IPS-15b (cell line): ENCODE results near the gene PID1.

Experiments
- H3K27me3 ChIP-seq: one replicate; pipeline ENCODE4 v1.6.1; 2013; ENCODE audit warnings: low read length; ENCODE audit not compliant: control insufficient read depth, insufficient read depth
- H3K36me3 ChIP-seq: one replicate; pipeline ENCODE4 v1.6.1; 2013; ENCODE audit warnings: low read length; ENCODE audit not compliant: control insufficient read depth, insufficient read depth
- H3K4me1 ChIP-seq: one replicate; pipeline ENCODE4 v1.6.1; 2013; ENCODE audit warnings: mild to moderate bottlenecking, low read length; ENCODE audit not compliant: control insufficient read depth, insufficient read depth
- H3K4me3 ChIP-seq: one replicate; pipeline ENCODE4 v1.5.1; 2013; ENCODE audit warnings: low read depth, low read length
- H3K9ac ChIP-seq: one replicate; pipeline ENCODE4 v1.6.1; 2013; ENCODE audit warnings: low read depth, mild to moderate bottlenecking, low read length
- H3K9me3 ChIP-seq: one replicate; pipeline ENCODE4 v1.6.1; 2013; ENCODE audit warnings: mild to moderate bottlenecking, low read length; ENCODE audit not compliant: control insufficient read depth, insufficient read depth

PID1 gene

DNA sequence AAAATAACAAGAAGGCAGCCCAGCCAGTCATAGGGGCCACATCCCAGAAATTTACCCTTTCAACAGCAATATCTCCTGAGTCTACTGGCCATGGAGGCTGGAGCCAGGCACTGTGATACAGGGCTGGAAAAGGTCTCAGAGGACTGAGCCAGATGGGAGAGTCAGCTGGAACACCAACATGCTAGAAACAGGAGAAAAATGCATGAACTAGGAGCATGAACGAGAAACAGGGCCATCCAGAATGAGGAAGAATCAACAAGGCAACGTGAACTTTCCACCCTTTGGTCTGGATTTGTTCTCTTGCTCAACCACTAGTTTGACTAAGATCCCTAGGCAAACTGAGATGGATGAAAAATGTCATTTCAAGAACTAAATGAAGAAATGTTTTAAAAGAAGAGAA lies 13.1 kb downstream of the PID1 start:
- no peaks in the 10 kb centered on the region for H3K9me3 ChIP-seq
- H3K27me3 ChIP-seq: no peaks in the 10 kb centered on the region
- H3K9ac ChIP-seq: no peak overlapping the region
- no peaks in the 10 kb centered on the region for H3K36me3 ChIP-seq
- H3K4me3 ChIP-seq: no peak overlapping the region
- H3K4me1 ChIP-seq: no peaks in the 10 kb centered on the region

DNA sequence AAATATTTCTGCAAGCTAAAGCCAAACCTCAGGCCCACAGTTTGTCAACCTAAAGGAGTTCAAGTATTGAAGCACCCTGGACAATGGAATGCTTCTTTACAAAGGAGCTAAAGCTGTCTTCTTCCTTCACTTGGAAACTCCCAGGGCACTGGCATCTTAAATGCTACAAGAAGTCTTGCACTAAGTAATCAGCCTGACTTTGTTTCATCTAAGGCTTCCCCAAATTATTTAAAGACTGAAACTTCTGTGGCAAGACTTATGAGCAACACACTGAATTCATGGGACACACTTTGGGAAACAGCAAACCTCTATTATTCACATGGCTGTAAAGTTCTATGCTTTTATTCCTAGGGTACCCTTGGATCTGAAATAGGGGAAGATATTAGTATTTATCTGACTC lies 14.7 kb downstream of the PID1 start:
- H3K9me3 ChIP-seq: no peaks in the 10 kb centered on the region
- H3K9ac ChIP-seq: no peak overlapping the region
- no peaks in the 10 kb centered on the region for H3K27me3 ChIP-seq
- H3K4me1 ChIP-seq: peaks cover 4% of the 10 kb centered on the region
- H3K4me3 ChIP-seq: no peak overlapping the region
- no peaks in the 10 kb centered on the region for H3K36me3 ChIP-seq

DNA sequence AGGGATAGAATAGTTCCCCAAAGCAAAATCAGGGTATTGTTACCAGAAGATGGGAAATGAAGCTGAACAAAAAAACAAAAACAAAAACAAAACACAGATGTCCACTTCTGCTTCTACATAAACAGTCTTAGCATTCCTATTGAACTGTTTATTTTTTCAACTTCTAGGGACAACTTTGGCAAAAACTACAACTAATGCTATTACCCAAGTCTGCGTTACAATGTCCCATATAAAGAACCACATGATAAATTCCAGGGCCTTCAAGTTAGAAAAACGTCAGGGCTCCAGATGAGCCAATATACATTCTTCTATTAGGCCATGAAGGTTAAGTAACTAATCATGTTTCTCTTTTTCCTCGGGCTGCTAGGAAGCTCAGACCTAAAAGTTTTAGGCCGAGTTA lies 16.9 kb downstream of the PID1 start:
- Histone ChIP-seq H3K4me3 (no peak overlapping the region), H3K9ac (no peak overlapping the region), H3K4me1 (peaks cover 4% of the 10 kb centered on the region), H3K36me3 (no peaks in the 10 kb centered on the region), H3K9me3 (no peaks in the 10 kb centered on the region), H3K27me3 (no peaks in the 10 kb centered on the region)

DNA sequence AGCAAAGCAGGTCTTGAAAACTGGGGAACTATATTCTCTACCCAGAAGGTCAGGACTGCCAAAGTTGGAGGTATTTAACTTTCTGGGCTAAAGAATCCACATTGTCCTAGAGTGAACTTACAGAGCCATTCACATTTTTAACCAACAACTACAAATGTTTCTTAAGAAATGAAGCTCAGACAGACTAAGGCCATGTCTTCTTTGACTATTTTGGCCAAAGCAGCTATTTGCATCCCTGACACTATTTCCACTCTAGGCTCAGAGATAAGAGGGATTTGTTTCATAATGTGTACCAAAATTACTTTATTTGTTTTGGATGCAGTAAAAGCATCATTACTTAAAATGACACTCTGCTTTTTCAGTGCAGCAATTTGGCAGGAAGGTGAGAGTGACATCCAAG lies 18.1 kb downstream of the PID1 start:
- H3K4me3 ChIP-seq: no peak overlapping the region
- H3K36me3 ChIP-seq: no peaks in the 10 kb centered on the region
- no peak overlapping the region for H3K9ac ChIP-seq
- peaks cover 4% of the 10 kb centered on the region for H3K4me1 ChIP-seq
- no peaks in the 10 kb centered on the region for H3K27me3 ChIP-seq
- H3K9me3 ChIP-seq: no peaks in the 10 kb centered on the region

- H3K36me3 ChIP-seq: no peaks in the 10 kb centered on the region
- H3K27me3 ChIP-seq: no peaks in the 10 kb centered on the region
- no peak overlapping the region for H3K9ac ChIP-seq
- H3K9me3 ChIP-seq: no peaks in the 10 kb centered on the region
- H3K4me3 ChIP-seq: no peak overlapping the region
- peaks cover 4% of the 10 kb centered on the region for H3K4me1 ChIP-seq
Observed at GRCh38 chr2:229252280-229252679, 18.8 kb downstream of the PID1 start.

- peaks cover 7% of the 10 kb centered on the region for H3K4me1 ChIP-seq
- no peaks in the 10 kb centered on the region for H3K9me3 ChIP-seq
- H3K9ac ChIP-seq: no peak overlapping the region
- no peaks in the 10 kb centered on the region for H3K27me3 ChIP-seq
- H3K4me3 ChIP-seq: no peak overlapping the region
- no peaks in the 10 kb centered on the region for H3K36me3 ChIP-seq
Observed at GRCh38 chr2:229249536-229249935, 21.6 kb downstream of the PID1 start.

DNA sequence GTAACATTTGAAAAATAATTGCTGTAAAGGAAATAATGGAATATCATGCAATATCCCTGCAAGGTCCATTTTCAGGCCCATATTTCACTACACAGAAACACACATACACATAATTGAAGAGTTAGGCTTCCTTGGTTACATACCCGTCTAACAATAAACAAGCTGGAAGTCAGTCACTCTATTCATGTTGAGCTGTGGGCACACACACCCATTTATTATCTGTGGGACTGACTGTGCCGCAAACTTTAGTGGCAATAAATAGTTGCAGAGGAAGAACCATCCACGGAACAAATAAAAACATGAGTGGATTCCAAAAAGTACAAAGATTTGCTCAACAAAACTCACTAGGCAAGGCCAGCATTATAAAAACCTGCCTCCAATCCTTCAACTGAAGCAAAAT lies 24.8 kb downstream of the PID1 start:
- Histone ChIP-seq H3K36me3 (no peaks in the 10 kb centered on the region), H3K4me1 (peaks cover 3% of the 10 kb centered on the region), H3K27me3 (no peaks in the 10 kb centered on the region), H3K9ac (no peak overlapping the region), H3K4me3 (no peak overlapping the region), H3K9me3 (no peaks in the 10 kb centered on the region)

GRCh38 chr2:229244975-229245374 lies 26.1 kb downstream of the PID1 start:
- no peak overlapping the region for H3K9ac ChIP-seq

DNA sequence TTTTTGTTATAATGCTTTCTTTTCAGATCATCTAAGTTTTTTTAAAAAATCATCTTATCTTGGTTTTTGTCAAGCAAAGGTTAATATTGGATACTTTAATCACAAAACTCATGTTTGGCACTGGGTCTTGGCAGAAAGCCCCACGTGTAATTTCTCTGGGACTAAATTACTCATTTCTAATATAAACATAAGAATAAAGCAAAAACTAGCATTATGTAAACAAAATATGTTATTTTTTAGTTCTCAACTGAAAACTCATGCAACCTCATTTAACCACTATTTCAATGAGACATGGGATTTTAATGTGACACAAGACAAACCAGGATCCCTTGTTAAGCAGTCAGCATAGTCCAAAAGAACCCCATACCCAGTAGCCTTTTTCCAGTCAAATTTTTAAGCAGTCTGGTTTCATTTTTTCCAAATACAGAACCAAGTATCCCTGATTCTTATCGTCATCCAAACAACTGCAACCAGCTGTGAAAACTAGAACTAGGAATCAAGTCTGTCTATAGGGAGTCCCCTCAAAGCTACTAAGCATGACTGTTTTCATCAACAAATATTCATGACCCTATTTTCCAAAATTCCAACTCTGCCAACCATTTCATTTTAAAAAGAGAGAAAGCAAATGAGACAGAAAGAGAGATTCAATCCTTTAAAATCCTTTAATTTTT lies 27.1 kb downstream of the PID1 start:
- Histone ChIP-seq H3K4me3 (no peak overlapping the region), H3K36me3 (no peaks in the 10 kb centered on the region), H3K9ac (no peak overlapping the region), H3K27me3 (no peaks in the 10 kb centered on the region), H3K4me1 (peaks cover 3% of the 10 kb centered on the region), H3K9me3 (no peaks in the 10 kb centered on the region)

More at GRCh38 chr2:229244975-229245374, 26.1 kb downstream of the PID1 start:
- Histone ChIP-seq H3K9me3 (no peaks in the 10 kb centered on the region), H3K27me3 (no peaks in the 10 kb centered on the region), H3K4me1 (peaks cover 3% of the 10 kb centered on the region), H3K36me3 (no peaks in the 10 kb centered on the region), H3K4me3 (no peak overlapping the region)

GRCh38 chr2:229240984-229241491 lies 30.0 kb downstream of the PID1 start:
- Histone ChIP-seq H3K9me3 (no peaks in the 10 kb centered on the region), H3K36me3 (no peaks in the 10 kb centered on the region), H3K9ac (no peak overlapping the region), H3K4me1 (peaks cover 3% of the 10 kb centered on the region), H3K4me3 (no peak overlapping the region), H3K27me3 (no peaks in the 10 kb centered on the region)

DNA sequence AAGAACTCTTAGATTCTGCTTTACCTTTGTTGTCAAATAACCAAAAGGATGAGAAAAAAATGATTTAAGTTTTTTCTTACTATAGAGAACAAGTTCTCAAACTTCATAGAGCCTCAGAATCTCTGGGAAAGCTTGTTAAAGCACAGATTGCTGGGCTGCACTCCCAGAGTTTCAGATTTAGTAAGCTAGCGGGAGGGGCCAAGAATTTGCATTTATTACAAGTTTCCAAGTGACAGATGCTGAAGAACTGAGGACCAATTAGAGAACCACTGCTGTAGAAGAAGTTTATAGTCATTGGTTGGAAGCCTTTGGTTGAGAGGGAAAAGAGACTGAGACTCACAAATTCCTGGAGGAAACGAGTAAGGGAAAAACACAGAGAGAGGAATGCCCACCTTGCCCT lies 32.1 kb downstream of the PID1 start:
- Histone ChIP-seq H3K27me3 (no peaks in the 10 kb centered on the region), H3K9ac (no peak overlapping the region), H3K4me3 (no peak overlapping the region), H3K36me3 (no peaks in the 10 kb centered on the region), H3K9me3 (no peaks in the 10 kb centered on the region), H3K4me1 (no peaks in the 10 kb centered on the region)

GRCh38 chr2:229237270-229237669 lies 33.8 kb downstream of the PID1 start:
- H3K9ac ChIP-seq: no peak overlapping the region
- no peaks in the 10 kb centered on the region for H3K36me3 ChIP-seq
- H3K9me3 ChIP-seq: no peaks in the 10 kb centered on the region
- H3K4me1 ChIP-seq: no peaks in the 10 kb centered on the region
- H3K4me3 ChIP-seq: no peak overlapping the region
- H3K27me3 ChIP-seq: no peaks in the 10 kb centered on the region
